Measurements from ENCODE around the gene COG4.

DNA sequence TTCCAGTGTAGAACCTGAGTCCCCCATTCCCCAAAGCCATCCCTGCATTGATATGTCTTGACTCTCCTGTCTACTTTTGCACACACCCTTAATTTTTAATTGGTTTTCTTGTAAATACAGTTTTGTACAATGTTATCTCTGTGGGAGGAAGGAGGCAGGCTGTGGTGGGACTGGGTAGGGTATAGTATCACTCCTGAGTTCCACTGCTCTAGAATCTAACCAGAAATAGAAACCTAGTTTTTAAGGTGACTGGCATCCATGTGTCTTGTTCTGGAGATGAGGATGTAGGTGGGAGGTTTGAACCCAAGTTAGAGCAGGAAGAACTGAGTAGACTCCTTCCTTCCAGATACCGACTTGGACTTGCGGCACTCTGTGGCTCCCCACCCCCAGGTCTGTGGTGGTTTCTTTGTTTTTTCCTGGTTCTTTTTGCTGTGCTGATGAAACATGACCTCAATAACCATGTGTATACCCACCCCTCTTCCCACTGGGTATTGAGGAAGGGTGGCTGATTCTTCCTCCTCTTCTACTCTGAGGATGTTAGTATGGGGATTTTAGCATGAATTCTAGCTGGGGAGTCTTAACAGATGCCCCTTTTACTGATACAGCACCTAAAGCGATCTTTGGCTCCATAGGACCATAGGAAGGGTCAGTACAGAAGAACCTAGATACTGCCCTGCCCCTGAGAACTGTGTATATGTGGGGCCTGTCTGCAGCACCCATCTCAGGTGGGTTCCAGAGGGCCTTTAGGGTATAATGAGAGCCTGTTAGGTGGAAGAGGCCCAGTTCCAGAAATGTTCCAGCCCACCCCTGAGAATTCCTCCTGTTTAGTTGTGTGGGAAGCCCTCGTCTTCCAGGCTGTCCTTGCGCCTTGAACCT lies 48.9 kb upstream of the COG4 start:
- TF ChIP-seq EZH2 (IDR thresholded peaks at IDR 0.05) (no peak), POLR2AphosphoS5 (IDR thresholded peaks at IDR 0.05; ENCODE audit: borderline replicate concordance, low read depth, low read length) (no peak)

All from SK-N-MC (cell line).